GM12891 (cell line): ENCODE results near the gene PCDHGB6.
"Not testable (repeated sequence)": the region's sequence is repeated elsewhere in the genome, so short reads cannot be mapped to it uniquely, and the experiment has no call there.

Experiments used
- POLR2A ChIP-seq: IDR thresholded peaks from 2 replicates; pipeline ENCODE4 v1.6.1; 2011; ENCODE audit warnings: low read depth, low read length, control low read depth
- POLR2AphosphoS5 ChIP-seq: IDR thresholded peaks from 2 replicates; pipeline ENCODE4 v1.6.1; 2011; ENCODE audit warnings: low read depth, low read length, control low read depth
- SPI1 ChIP-seq: IDR thresholded peaks from 2 replicates; pipeline ENCODE4 v1.6.1; 2011; ENCODE audit warnings: low read depth, low read length, control low read depth
- TAF1 ChIP-seq: IDR thresholded peaks from 2 replicates; pipeline ENCODE4 v1.6.1; 2011; ENCODE audit warnings: low read depth, low read length, control low read depth

GRCh38 chr5:141415275-141415618 is 7.4 kb downstream of the PCDHGB6 start:
- TF ChIP-seq POLR2AphosphoS5, POLR2A, TAF1, SPI1: not testable (repeated sequence)
